HEK293 (cell line): ENCODE measurements around the gene TFPT.

Source experiments
- CTCF ChIA-PET: fragments of 350-600 bp; formaldehyde crosslinking; extraction: SDS; loops from one replicate; lab custom pipeline; 2021; ENCODE audit warnings: antibody characterized with exemption; lab: Yijun Ruan, JAX
- POLR2A ChIA-PET: fragments of 300-600 bp; formaldehyde crosslinking; extraction: SDS; loops from one replicate; lab custom pipeline; 2020; ENCODE audit warnings: antibody characterized with exemption, inconsistent platforms; lab: Yijun Ruan, JAX
- H3K27ac ChIP-seq: fragments of 200-500 bp; sonication (Bioruptor generic); 2 replicates; pipeline ENCODE4 v1.5.1; 2014; ENCODE audit warnings: low read depth, low read length, control low read depth, inconsistent platforms; ENCODE audit errors: extremely low read depth
- H3K36me3 ChIP-seq, 2 experiments: fragments of 200-500 bp in 1 of 2; sonication (Bioruptor generic) in 1 of 2; 1 replicate in 1 of 2; 2 replicates in 1 of 2; pipeline ENCODE4 v1.5.1; 2014 to 2017; ENCODE audit warnings: inconsistent platforms in 2 of 2, low read length in 2 of 2; ENCODE audit not compliant: control insufficient read depth in 2 of 2, insufficient read depth in 1 of 2
- H3K4me1 ChIP-seq: fragments of 200-500 bp; sonication (Bioruptor generic); 2 replicates; pipeline ENCODE4 v1.5.1; 2014; ENCODE audit warnings: mild to moderate bottlenecking, low read length, inconsistent platforms; ENCODE audit not compliant: control insufficient read depth, insufficient read depth
- H3K4me3 ChIP-seq: 2 replicates; pipeline ENCODE4 v1.5.1; 2011; ENCODE audit warnings: low read depth, mild to moderate bottlenecking, control low read depth, low read length, moderate library complexity
- H3K9me3 ChIP-seq: fragments of 200-500 bp; sonication (Bioruptor generic); 2 replicates; pipeline ENCODE4 v1.5.1; 2014; ENCODE audit warnings: low read depth, low read length, inconsistent platforms; ENCODE audit not compliant: control insufficient read depth, insufficient read depth
- SCRT1 ChIP-seq: fragments of 450-650 bp; formaldehyde crosslinking; IDR thresholded peaks from 2 replicates; pipeline ENCODE4 v1.5.1; 2016; ENCODE audit warnings: missing biosample characterization, missing genetic modification characterization, borderline replicate concordance
- SCRT2 ChIP-seq: fragments of 450-650 bp; formaldehyde crosslinking; IDR thresholded peaks from 2 replicates; pipeline ENCODE4 v1.5.1; 2016; ENCODE audit warnings: missing biosample characterization, missing genetic modification characterization
- ZBTB10 ChIP-seq: fragments of 450-650 bp; formaldehyde crosslinking; IDR thresholded peaks from 2 replicates; pipeline ENCODE4 v1.5.1; 2016; ENCODE audit warnings: missing biosample characterization, missing genetic modification characterization
- ZBTB44 ChIP-seq: fragments of 450-650 bp; IDR thresholded peaks from 2 replicates; pipeline ENCODE4 v1.5.1; 2018; ENCODE audit warnings: missing biosample characterization, mild to moderate bottlenecking, missing genetic modification characterization
- ZNF114 ChIP-seq: fragments of 450-650 bp; formaldehyde crosslinking; IDR thresholded peaks from 2 replicates; pipeline ENCODE4 v1.5.0; 2017; ENCODE audit warnings: missing biosample characterization, missing genetic modification characterization
- ZNF18 ChIP-seq: fragments of 450-650 bp; formaldehyde crosslinking; IDR thresholded peaks from 2 replicates; pipeline ENCODE4 v1.5.1; 2016; ENCODE audit warnings: missing biosample characterization, missing genetic modification characterization
- ZNF239 ChIP-seq: fragments of 450-650 bp; formaldehyde crosslinking; IDR thresholded peaks from 2 replicates; pipeline ENCODE4 v1.5.1; 2016; ENCODE audit warnings: missing biosample characterization, missing genetic modification characterization
- ZNF398 ChIP-seq: fragments of 450-650 bp; formaldehyde crosslinking; IDR thresholded peaks from 2 replicates; pipeline ENCODE4 v1.5.1; 2017; ENCODE audit warnings: missing biosample characterization, missing genetic modification characterization
- ZNF704 ChIP-seq: fragments of 450-650 bp; formaldehyde crosslinking; IDR thresholded peaks from 2 replicates; pipeline ENCODE4 v1.5.1; 2016; ENCODE audit warnings: missing biosample characterization, missing genetic modification characterization
- ZNF707 ChIP-seq: fragments of 450-650 bp; formaldehyde crosslinking; IDR thresholded peaks from 2 replicates; pipeline ENCODE4 v1.5.1; 2016; ENCODE audit warnings: missing biosample characterization, missing genetic modification characterization
- ZNF777 ChIP-seq: fragments of 450-650 bp; formaldehyde crosslinking; IDR thresholded peaks from 2 replicates; pipeline ENCODE4 v1.5.1; 2017; ENCODE audit warnings: missing biosample characterization, missing genetic modification characterization, borderline replicate concordance
- ZSCAN16 ChIP-seq: fragments of 450-650 bp; formaldehyde crosslinking; IDR thresholded peaks from 2 replicates; pipeline ENCODE4 v1.5.1; 2016; ENCODE audit warnings: missing biosample characterization, missing genetic modification characterization

TFPT gene

GRCh38 chr19:54128441-54128725, 12.9 kb upstream of the TFPT start (continued):
- TF ChIP-seq ZBTB10 (tag by site-specific recombination) (no peak), ZNF704 (tag by site-specific recombination) (no peak), ZNF777 (tag by site-specific recombination) (no peak), ZBTB44 (no peak), ZNF398 (tag by site-specific recombination) (no peak), ZNF18 (no peak)

- H3K4me1 ChIP-seq = no peaks in the 10 kb centered on the region
- POLR2A ChIA-PET = interaction anchor here (0.6 to 6.2 kb wide), 2 partner anchors 9 to 244 kb away, joined by 3 to 37 read pairs; partner anchors contain the start of gene CNOT3
- no peak for TF ChIP-seq ZNF239
- TF ChIP-seq SCRT2 (tag by site-specific recombination) = peak; percentile 78
- TF ChIP-seq SCRT1 (tag by site-specific recombination) = peak; percentile 58; the same call in 1 of the 2 replicates
- H3K4me3 ChIP-seq = no peak overlapping the region
- no peaks in the 10 kb centered on the region for H3K9me3 ChIP-seq
- H3K36me3 ChIP-seq = peaks cover 17 to 84% of the 10 kb centered on the region in 2 experiments
- CTCF ChIA-PET = interaction anchor here (0.5 kb wide), 1 partner anchor 1314 kb away, joined by 3 read pairs; no protein-coding TSS in a partner anchor
- no peak overlapping the region for H3K27ac ChIP-seq
These were observed 12.4 kb upstream of the TFPT start for GRCh38 chr19:54127688-54128440.

- H3K27ac ChIP-seq = no peak overlapping the region
- H3K9me3 ChIP-seq = no peaks in the 10 kb centered on the region
- H3K4me1 ChIP-seq = no peaks in the 10 kb centered on the region
- TF ChIP-seq ZNF114 (tag by site-specific recombination) = no peak
- no peak for TF ChIP-seq ZSCAN16 (tag by site-specific recombination)
- no peak for TF ChIP-seq ZNF707 (tag by site-specific recombination)
- CTCF ChIA-PET = interaction anchor here (0.6 kb wide), 1 partner anchor 28 kb away, joined by 3 read pairs; no protein-coding TSS in a partner anchor
- POLR2A ChIA-PET = interaction anchor here (1.1 to 6.2 kb wide), 2 partner anchors 11 kb away, joined by 5 to 37 read pairs; partner anchors contain the start of genes CNOT3, PRPF31 and TFPT
- no peak overlapping the region for H3K4me3 ChIP-seq
- H3K36me3 ChIP-seq = peaks cover 12 to 89% of the 10 kb centered on the region in 2 experiments; a peak in 2 of 3 replicates
These were observed 10.3 kb upstream of the TFPT start for GRCh38 chr19:54125713-54126112.
